Hepatic stellate cell (primary cell): ENCODE measurements around the gene EPHA6.
"Not testable (repeated sequence)": the region's sequence is repeated elsewhere in the genome, so short reads cannot be mapped to it uniquely, and the experiment has no call there.

ENCODE experiments used
- DNase-seq: peaks from one replicate; pipeline ENCODE4 v3.0.0; 2011; ENCODE audit warnings: low spot score

The EPHA6 gene

GRCh38 chr3:97470481-97470880 is 656.1 kb downstream of the EPHA6 start:
- DNase-seq, result no peak

GRCh38 chr3:97479740-97480139 is 665.3 kb downstream of the EPHA6 start:
- DNase-seq, result no peak

- not testable (repeated sequence) for DNase-seq
These were observed 666.4 kb downstream of the EPHA6 start for GRCh38 chr3:97480696-97481289.

GRCh38 chr3:97481416-97481815 is 667.0 kb downstream of the EPHA6 start:
- no peak for DNase-seq

- no peak for DNase-seq
These were observed 670.8 kb downstream of the EPHA6 start for GRCh38 chr3:97485206-97485605.

- no peak for DNase-seq
These were observed 673.2 kb downstream of the EPHA6 start for GRCh38 chr3:97487587-97487986.

GRCh38 chr3:97488741-97489140 is 674.3 kb downstream of the EPHA6 start:
- DNase-seq, result no peak

- DNase-seq, result no peak
These were observed 681.5 kb downstream of the EPHA6 start for GRCh38 chr3:97495896-97496295.

- no peak for DNase-seq
These were observed 682.7 kb downstream of the EPHA6 start for GRCh38 chr3:97497138-97497537.

GRCh38 chr3:97504463-97504862 is 690.1 kb downstream of the EPHA6 start:
- no peak for DNase-seq

GRCh38 chr3:97510795-97511194 is 696.4 kb downstream of the EPHA6 start:
- DNase-seq, result no peak

GRCh38 chr3:97515076-97515475 is 700.7 kb downstream of the EPHA6 start:
- no peak for DNase-seq

GRCh38 chr3:97530691-97531090 is 716.3 kb downstream of the EPHA6 start:
- no peak for DNase-seq

GRCh38 chr3:97547573-97547972 is 733.2 kb downstream of the EPHA6 start:
- DNase-seq, result not testable (repeated sequence)

GRCh38 chr3:97550408-97550807 is 736.0 kb downstream of the EPHA6 start:
- DNase-seq, result no peak

GRCh38 chr3:97552186-97552585 is 737.8 kb downstream of the EPHA6 start:
- DNase-seq, result no peak

- DNase-seq, result no peak
These were observed 761.3 kb downstream of the EPHA6 start for GRCh38 chr3:97575742-97576141.

- no peak for DNase-seq
These were observed 761.8 kb downstream of the EPHA6 start for GRCh38 chr3:97576221-97576620.

GRCh38 chr3:97579365-97579764 is 765.0 kb downstream of the EPHA6 start:
- no peak for DNase-seq

- DNase-seq, result no peak
These were observed 796.2 kb downstream of the EPHA6 start for GRCh38 chr3:97610626-97611025.

GRCh38 chr3:97612632-97613031 is 798.2 kb downstream of the EPHA6 start:
- no peak for DNase-seq

- DNase-seq, result no peak
These were observed 798.7 kb downstream of the EPHA6 start for GRCh38 chr3:97613139-97613538.

GRCh38 chr3:97620514-97620913 is 806.1 kb downstream of the EPHA6 start:
- DNase-seq, result not testable (repeated sequence)

GRCh38 chr3:97636465-97636864 is 822.1 kb downstream of the EPHA6 start:
- DNase-seq, result no peak

- DNase-seq, result no peak
These were observed 832.5 kb downstream of the EPHA6 start for GRCh38 chr3:97646932-97647331.
